HG02884 (cell line): ENCODE measurements around the gene NDUFB10.

Source experiments
- ATAC-seq: cut with Tn5 transposase; IDR thresholded peaks from one replicate; pipeline ENCODE4 v1.9.1; 2021; ENCODE audit warnings: mild to moderate bottlenecking, moderate library complexity; ENCODE audit not compliant: unreplicated experiment

NDUFB10 gene

DNA sequence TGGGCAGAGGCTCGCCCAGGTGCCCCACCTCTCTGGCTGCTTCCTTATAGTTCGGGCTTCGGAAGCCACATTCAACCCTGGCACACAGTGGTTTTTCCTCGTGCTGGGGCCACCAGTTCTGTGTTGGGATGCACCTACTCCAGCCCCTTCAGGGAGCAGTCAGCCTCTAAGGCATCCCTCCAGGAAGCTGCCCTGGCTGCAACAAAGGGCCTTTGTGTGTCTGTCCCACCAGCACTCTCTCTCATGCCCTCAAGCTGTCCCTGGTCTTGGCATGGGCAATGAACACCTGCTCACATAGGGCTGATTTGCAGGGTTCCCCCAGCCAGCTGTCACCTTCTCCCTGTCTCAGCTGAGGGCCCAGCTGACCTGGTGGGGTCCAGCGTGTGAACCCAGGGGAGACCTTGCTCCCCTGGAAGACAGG is 22.7 kb downstream of the NDUFB10 start:
- ATAC-seq: no peak

- no peak for ATAC-seq
Measured at GRCh38 chr16:1982991-1983543, 23.7 kb downstream of the NDUFB10 start.

DNA sequence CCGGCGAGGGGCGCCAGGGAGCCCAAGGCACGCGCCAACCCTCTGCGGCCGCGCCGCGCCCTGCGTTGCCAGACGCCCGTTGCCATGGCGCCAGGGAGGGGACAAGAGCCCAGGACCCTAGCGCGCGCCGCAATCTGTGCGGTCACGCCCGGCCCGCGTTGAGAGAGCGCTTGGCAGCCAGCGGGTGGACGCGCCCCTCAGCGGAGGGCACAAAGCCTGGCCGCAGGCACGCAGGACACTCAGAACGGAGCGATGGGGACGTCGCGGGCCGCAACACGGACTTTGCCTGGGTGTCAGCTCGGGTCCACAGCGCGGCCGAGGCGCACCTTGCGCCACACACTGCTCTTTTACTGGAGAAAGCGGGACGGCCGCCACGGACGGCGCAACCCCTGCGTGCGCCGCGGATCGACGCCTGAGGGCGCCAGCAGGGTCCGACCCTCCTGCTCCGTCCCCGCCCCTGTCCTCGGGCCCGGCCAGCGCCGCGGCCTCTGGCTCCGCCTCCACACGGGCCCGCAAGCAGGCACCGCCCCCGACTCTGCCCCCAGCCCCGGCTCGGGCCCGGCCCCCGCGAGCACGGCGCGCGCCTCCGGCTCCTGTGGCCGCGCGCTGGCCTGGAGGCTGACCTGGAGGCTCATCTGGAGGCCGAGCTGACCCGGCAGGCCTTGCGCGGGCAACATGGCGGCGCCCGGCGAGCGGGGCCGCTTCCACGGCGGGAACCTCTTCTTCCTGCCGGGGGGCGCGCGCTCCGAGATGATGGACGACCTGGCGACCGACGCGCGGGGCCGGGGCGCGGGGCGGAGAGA is 24.4 kb downstream of the NDUFB10 start, which contains the start of gene GFER:
Gene GFER, plus strand, starts transcription at position 650 of the 803 bp plus-strand sequence. Its CDS starts 26 bp downstream, at position 676.
- peak; percentile 69 for ATAC-seq

DNA sequence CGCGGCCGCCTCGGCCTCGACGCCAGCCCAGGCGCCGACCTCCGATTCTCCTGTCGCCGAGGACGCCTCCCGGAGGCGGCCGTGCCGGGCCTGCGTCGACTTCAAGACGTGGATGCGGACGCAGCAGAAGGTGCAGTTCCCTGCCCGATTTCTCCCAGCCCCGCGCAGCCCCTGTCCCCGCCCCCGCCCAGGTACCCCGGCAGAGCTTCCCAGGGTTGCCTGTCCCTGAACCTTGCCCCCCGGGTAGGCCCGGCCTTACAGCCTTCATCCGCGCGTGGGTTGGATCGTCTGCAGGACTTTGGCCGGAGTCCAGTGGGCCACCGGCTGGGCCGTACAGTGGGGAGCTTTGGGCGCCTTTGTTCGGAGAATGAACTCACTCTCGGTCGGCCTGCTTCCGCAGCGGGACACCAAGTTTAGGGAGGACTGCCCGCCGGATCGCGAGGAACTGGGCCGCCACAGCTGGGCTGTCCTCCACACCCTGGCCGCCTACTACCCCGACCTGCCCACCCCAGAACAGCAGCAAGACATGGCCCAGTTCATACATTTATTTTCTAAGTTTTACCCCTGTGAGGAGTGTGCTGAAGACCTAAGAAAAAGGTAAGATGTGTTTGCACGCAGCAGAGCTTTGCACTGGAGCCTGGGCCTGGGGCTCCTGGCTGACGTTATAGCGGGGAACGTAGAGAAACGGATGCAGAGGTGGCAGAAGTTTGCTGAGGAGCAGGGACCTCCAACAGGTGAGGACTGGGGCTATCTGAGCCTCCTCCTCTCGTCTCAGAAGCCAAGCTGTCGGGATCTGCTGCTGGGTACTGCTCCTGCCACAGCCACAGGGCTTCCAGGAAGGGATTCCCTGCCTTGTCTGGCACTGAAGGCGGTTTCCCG is 25.2 kb downstream of the NDUFB10 start:
- peak; percentile 16 for ATAC-seq

DNA sequence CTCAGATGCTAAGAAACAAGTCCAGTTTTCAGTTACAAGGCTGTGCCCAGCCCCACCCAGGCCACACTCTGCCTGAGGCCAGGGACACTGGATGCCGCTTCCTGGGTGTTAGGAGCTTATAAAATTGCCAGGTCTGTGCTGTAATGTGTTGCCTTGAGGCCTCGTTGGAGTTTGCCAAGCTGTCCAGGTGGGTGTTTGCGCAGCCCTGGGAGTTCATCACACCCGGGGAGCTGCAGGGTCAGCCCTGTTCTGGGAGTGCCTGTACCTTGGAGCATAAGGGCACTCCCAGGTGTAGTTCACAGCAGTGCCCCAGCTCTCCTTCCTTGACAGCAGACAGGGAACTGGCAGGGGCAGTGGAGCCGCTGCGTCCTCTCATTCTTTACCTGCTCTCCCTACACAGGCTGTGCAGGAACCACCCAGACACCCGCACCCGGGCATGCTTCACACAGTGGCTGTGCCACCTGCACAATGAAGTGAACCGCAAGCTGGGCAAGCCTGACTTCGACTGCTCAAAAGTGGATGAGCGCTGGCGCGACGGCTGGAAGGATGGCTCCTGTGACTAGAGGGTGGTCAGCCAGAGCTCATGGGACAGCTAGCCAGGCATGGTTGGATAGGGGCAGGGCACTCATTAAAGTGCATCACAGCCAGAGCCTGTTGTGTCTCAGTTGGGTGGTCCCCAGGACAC is 26.3 kb downstream of the NDUFB10 start:
- no peak for ATAC-seq

DNA sequence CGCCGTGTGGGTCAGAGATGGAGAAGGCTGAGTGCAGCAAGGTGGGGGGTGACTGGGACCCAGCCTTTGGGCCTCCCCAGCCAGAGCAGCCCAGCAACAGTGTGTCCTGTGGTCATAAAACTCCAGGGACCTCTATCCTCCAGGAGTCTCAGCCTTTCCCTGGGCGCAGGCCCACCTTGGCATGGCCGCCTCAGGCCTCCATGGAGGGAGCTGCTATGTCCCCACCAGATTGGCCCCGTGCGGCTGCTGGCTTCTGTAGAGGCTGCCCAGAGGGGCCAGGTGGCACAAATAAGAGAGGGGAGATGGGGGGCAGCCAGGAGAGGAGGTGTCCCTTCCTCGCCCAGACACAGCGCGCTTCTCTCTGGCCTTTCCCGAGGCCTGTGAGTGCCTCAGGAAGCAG is 27.9 kb downstream of the NDUFB10 start:
- ATAC-seq: no peak

GRCh38 chr16:1989209-1990100 is 30.1 kb downstream of the NDUFB10 start, which contains the start of gene SYNGR3:
Gene SYNGR3, plus strand, starts transcription at chr16:1989970. Its CDS starts 133 bp downstream, at chr16:1990103.
- no peak for ATAC-seq

DNA sequence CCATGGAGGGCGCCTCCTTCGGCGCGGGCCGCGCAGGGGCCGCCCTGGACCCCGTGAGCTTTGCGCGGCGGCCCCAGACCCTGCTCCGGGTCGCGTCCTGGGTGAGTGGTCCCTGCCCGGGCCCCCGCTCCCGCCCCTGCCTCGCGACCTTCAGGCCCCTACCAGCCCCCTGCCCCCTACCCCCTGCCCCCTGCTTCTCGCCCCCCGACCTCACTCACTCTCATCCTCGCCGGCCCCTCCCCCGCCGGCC is 30.7 kb downstream of the NDUFB10 start:
- ATAC-seq: no peak

- ATAC-seq: no peak
Measured at GRCh38 chr16:1990351-1991134, 31.2 kb downstream of the NDUFB10 start.

GRCh38 chr16:1991135-1991551 is 31.8 kb downstream of the NDUFB10 start:
- ATAC-seq: no peak

DNA sequence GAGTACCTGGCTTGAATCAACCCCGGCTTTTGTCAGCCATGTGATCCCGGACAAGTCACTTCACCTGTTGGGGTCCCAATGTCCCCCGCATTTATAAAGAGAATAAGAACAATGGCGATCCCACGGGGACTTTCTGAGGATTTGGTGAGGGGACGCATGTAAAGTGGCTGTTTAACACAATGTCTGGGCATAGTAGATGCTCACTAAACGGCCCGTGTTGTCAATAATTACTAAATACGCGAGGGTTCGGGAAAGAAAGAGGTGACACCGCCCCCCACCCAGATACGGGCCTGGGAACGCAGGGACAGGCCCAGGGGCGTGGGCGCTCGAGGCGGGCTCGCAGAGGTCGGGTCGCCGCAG is 32.2 kb downstream of the NDUFB10 start:
- peak; percentile 11 for ATAC-seq

DNA sequence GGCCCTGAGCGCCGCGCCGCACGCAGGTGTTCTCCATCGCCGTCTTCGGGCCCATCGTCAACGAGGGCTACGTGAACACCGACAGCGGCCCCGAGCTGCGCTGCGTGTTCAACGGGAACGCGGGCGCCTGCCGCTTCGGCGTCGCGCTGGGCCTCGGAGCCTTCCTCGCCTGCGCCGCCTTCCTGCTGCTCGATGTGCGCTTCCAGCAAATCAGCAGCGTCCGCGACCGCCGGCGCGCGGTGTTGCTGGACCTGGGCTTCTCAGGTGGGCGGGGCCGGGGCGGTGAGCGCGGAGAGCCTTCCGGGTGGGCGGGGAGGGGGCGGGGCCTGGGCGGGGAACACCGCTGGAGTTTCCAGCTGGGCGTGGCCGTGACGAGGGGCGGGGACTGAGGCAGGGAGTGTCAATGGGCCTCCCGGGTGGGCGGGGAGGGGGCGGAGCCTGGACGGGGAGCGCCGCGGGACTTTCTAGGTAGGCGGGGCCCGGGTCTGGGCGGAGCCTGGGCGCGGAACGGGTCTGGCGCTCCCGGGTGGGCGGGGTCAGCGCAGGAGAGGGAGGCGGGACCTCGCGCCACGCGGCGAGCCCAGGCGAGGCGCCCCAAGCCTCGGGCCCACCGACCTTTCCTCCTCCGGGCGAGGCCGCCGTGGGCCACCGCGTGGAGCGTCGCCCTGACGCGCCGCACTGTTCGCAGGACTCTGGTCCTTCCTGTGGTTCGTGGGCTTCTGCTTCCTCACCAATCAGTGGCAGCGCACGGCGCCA is 32.8 kb downstream of the NDUFB10 start:
- ATAC-seq: peak; percentile 41

- ATAC-seq: no peak
Measured at GRCh38 chr16:1992704-1993317, 33.5 kb downstream of the NDUFB10 start.

DNA sequence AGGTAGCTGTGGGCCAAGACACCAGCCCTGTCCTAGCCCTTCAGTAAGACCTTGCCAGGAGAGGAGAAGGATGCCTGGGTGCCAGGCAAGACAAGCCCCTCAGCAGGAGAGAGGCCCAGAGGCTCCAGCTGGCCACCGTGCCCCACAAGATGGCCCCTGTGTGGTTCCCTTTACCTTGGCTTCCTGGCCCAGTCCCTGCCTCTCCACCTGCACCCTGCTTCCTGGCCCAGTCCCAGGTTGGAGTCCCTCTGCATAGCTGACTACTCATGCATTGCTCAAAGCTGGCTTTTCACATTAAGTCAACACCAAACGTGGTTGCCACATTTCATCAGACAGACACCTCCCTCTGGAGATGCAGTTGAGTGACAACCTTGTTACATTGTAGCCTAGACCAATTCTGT is 34.4 kb downstream of the NDUFB10 start:
- no peak for ATAC-seq

DNA sequence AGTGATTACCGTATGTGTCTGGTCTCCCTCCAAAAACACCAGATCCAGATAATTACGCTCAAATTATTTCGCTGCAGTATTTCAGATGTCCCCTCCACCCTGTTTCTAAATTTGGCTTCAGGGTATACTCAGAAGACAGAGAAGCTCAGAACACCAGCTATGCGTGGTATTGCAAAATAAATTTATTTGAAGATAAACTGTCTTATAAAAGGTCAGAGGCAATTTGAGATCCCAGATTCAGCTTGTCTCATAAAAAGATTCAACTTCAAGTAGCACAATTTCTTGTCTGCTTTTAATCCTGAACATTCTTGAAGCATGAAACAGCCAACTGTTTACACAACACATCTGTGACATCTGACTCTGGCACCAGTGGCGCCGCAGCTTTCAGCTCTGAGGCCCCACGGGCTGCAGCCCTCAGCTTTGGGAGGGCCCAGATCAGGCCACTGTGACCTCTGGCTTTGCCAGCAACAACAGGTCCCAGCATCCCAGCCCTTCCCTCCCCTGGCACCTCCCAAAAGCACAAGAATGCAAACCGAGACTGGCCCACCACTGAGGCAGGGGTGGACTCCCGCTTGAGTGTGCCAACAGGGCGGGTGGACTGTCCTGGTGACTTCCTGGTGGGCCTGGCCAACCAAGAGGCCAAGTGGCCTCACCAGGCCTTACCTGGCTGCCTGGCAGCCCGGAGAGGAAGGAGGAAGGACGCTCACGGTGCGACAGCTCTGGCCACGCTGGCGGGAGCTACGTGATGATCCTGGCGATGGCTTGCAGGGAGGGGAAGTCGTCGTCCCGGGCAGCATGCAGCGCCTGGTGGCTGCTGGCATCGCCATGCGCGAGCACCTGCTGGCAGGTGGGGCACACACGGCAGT is 38.4 kb downstream of the NDUFB10 start:
- no peak for ATAC-seq

DNA sequence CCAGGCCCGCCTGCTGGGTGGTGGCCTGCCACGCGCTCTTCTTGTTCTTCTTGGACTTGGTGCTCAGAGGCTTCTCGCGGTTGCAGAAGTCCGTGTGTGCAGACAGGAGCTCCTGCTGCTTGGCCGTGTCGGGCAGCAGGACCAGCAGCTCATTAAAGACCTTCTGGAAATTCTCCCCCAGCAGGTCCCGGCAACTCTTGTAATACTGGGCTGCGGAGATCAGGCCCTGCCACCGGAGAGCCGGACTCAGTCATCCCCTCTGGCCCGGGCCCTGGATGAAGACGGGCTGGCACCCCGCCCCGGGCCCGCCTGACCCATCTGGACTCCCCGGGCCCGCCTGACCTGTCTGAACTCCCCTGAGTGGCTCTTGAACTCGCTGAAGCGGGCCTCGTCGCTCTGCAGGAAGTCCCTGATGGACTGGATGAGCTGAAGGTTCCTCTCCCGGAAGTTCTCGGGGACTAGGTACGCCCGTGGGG is 39.1 kb downstream of the NDUFB10 start:
- ATAC-seq: no peak
